A549 (cell line): ENCODE data around the gene DRD2. TPM values are rescaled to one million over a fixed set of nuclear protein-coding genes. Genes with fewer than 3 reads are reported as not detected.

Source experiments
- ATAC-seq, 2 experiments: fragments of 200-7000 bp in 1 of 2; fragments of >200 bp in 1 of 2; cut with Nextera tagmentation in 1 of 2; cut with Tn5 transposase in 1 of 2; 3 replicates each; pipeline versions ENCODE4 v1.8.0 to v1.9.1; 2018 to 2020; ENCODE audit warnings: mild to moderate bottlenecking in 1 of 2, moderate library complexity in 1 of 2
- CTCF ChIA-PET: fragments of 300-600 bp; sonication (Branson Sonifier 250); formaldehyde crosslinking; extraction: SDS; loops from one replicate; lab custom pipeline; 2021; ENCODE audit warnings: antibody characterized with exemption, inconsistent platforms; lab: Yijun Ruan, JAX
- POLR2A ChIA-PET: fragments of 350-600 bp; formaldehyde crosslinking; extraction: SDS; loops from one replicate; lab custom pipeline; 2021; ENCODE audit warnings: antibody characterized with exemption, inconsistent platforms; lab: Yijun Ruan, JAX
- DNase-seq, 2 experiments: peaks; one replicate each; pipeline versions ENCODE4 v3.0.0 to v3.0.0-alpha.2; 2011 to 2016; ENCODE audit warnings: low read depth in 1 of 2, low spot score in 1 of 2
- FAIRE-seq: peaks from 2 replicates; lab custom pipeline; 2011; peaks lifted over from hg19 to GRCh38; lab: Jason Lieb, UNC
- H3K27ac ChIP-seq, 2 experiments: fragments of >200 bp; sonication (Bioruptor Twin); formaldehyde crosslinking; 3 replicates each; pipeline ENCODE4 v1.5.1; 2016 to 2017
- H3K4me1 ChIP-seq: fragments of >200 bp; sonication (Bioruptor Twin); formaldehyde crosslinking; 3 replicates; pipeline ENCODE4 v1.6.1; 2016
- H3K4me2 ChIP-seq: fragments of >200 bp; sonication (Bioruptor Twin); formaldehyde crosslinking; 3 replicates; pipeline ENCODE4 v1.6.1; 2016
- H3K4me3 ChIP-seq: fragments of >200 bp; sonication (Bioruptor Twin); formaldehyde crosslinking; 3 replicates; pipeline ENCODE4 v1.5.1; 2016
- H3K9me3 ChIP-seq: fragments of >200 bp; sonication (Bioruptor Twin); formaldehyde crosslinking; 3 replicates; pipeline ENCODE4 v1.6.1; 2016
- CBX2 ChIP-seq: fragments of 200-600 bp; sonication (generic); IDR thresholded peaks from 2 replicates; pipeline ENCODE4 v1.6.1; 2016; ENCODE audit warnings: low read depth, mild to moderate bottlenecking, borderline replicate concordance
- E2F6 ChIP-seq: IDR thresholded peaks from 2 replicates; pipeline ENCODE4 v1.6.1; 2012; ENCODE audit warnings: low read depth, borderline replicate concordance
- EHMT2 ChIP-seq: fragments of 200-600 bp; sonication (generic); IDR thresholded peaks from 2 replicates; pipeline ENCODE4 v1.6.1; 2016; ENCODE audit warnings: antibody characterized with exemption, low read depth, mild to moderate bottlenecking, moderate library complexity
- FOSL2 ChIP-seq, 2 experiments: fragments of 450-650 bp in 1 of 2; fragments of >200 bp in 1 of 2; sonication (Bioruptor Twin) in 1 of 2; formaldehyde crosslinking; IDR thresholded peaks; 2 replicates each; pipeline versions ENCODE4 v1.5.0 to v1.6.1; 2016 to 2020; ENCODE audit warnings: mild to moderate bottlenecking in 1 of 2, moderate library complexity in 1 of 2
- GATA3 ChIP-seq: IDR thresholded peaks from 2 replicates; pipeline ENCODE4 v1.6.1; 2012; ENCODE audit warnings: borderline replicate concordance
- HDAC2 ChIP-seq: fragments of 200-600 bp; sonication (generic); IDR thresholded peaks from 2 replicates; pipeline ENCODE4 v1.6.1; 2016
- MAFK ChIP-seq: fragments of 450-650 bp; IDR thresholded peaks from 2 replicates; pipeline ENCODE4 v1.6.1; 2014; ENCODE audit not compliant: partially characterized antibody
- MAX ChIP-seq: IDR thresholded peaks from 2 replicates; pipeline ENCODE4 v1.6.1; 2012
- MAZ ChIP-seq: fragments of 150-350 bp; IDR thresholded peaks from 2 replicates; pipeline ENCODE4 v1.6.1; 2014; ENCODE audit warnings: antibody characterized with exemption, low read depth, low read length, borderline replicate concordance
- NR3C1 ChIP-seq: fragments of >200 bp; sonication (Bioruptor Twin); formaldehyde crosslinking; IDR thresholded peaks from 3 replicates; pipeline ENCODE4 v1.6.1; 2017
- PHF8 ChIP-seq: fragments of 200-600 bp; sonication (generic); IDR thresholded peaks from 2 replicates; pipeline ENCODE4 v1.6.1; 2016; ENCODE audit warnings: low read depth, mild to moderate bottlenecking, antibody characterized with exemption, moderate library complexity, borderline replicate concordance
- POLR2AphosphoS2 ChIP-seq: conservative IDR thresholded peaks from 2 replicates; pipeline ENCODE4 v1.6.1; 2012; ENCODE audit warnings: low read length, improper control_type of control experiment, inconsistent platforms
- RCOR1 ChIP-seq: fragments of 150-350 bp; IDR thresholded peaks from 2 replicates; pipeline ENCODE4 v1.6.1; 2014; ENCODE audit warnings: antibody characterized with exemption, low read length, low read depth
- RNF2 ChIP-seq: fragments of 200-600 bp; sonication (generic); IDR thresholded peaks from 2 replicates; pipeline ENCODE4 v1.6.1; 2016; ENCODE audit warnings: low read depth, mild to moderate bottlenecking, antibody characterized with exemption, moderate library complexity, borderline replicate concordance
- SMC3 ChIP-seq: fragments of >200 bp; sonication (Bioruptor Twin); formaldehyde crosslinking; IDR thresholded peaks from 3 replicates; pipeline ENCODE4 v1.6.1; 2018; ENCODE audit warnings: inconsistent platforms
- TFCP2L1 ChIP-seq: fragments of 250-450 bp; sonication (Bioruptor Pico); IDR thresholded peaks from 2 replicates; pipeline ENCODE4 v1.5.0; 2021; ENCODE audit warnings: mild to moderate bottlenecking
- USF2 ChIP-seq: fragments of 450-650 bp; IDR thresholded peaks from 2 replicates; pipeline ENCODE4 v1.6.1; 2014; ENCODE audit warnings: antibody characterized with exemption
- WGBS: methylation state at CpG from one replicate; pipeline ENCODE4 v1.1.6; 2017; ENCODE audit errors: missing lambda C conversion rate; 5-methylcytosine and 5-hydroxymethylcytosine counted together
- polyA plus RNA-seq, 4 experiments: library from polyadenylated mRNA; depleted of rRNA in 3 of 4; stranded (reverse); fragments of >200 nt; fragmentation: RNase III in 1 of 4; extraction: RNeasy Plus Mini Kit Qiagen cat#74134 plus additional on column Dnase treatment in 1 of 4; gene quantifications; 2 replicates in 3 of 4; 3 replicates in 1 of 4; pipeline ENCODE4 v1.2.3, GENCODE V29; 2011 to 2017
- TF ChIP-seq, protein P1 (sequence below): fragments of >200 bp; sonication (Bioruptor Twin); formaldehyde crosslinking; IDR thresholded peaks from 3 replicates; pipeline ENCODE4 v1.5.1; 2016
- TF ChIP-seq, protein P2 (sequence below): fragments of 200-600 bp; sonication (generic); IDR thresholded peaks from 2 replicates; pipeline ENCODE4 v1.6.1; 2016; ENCODE audit warnings: antibody characterized with exemption, mild to moderate bottlenecking, moderate library complexity
- TF ChIP-seq, protein P3 (sequence below): fragments of >200 bp; sonication (Bioruptor Twin); formaldehyde crosslinking; IDR thresholded peaks from 2 replicates; pipeline ENCODE4 v1.6.1; 2016

DRD2 gene
- polyA plus RNA-seq, 2 of the 4 experiments (the other 2 are of a cell fraction): not detected

- H3K9me3 ChIP-seq: no peaks in the 10 kb centered on the region
- H3K27ac ChIP-seq: no peak overlapping the region
- WGBS: 0% methylated on average over 14 of the region's 70 CpGs
- ChIA-PET POLR2A (no interaction called here), CTCF (no interaction called here)
- ATAC-seq (peak; percentile 86 to 91), DNase-seq (peak; percentile 28 to 41), FAIRE-seq (no peak)
- H3K4me1 ChIP-seq: peaks cover 4% of the 10 kb centered on the region; the same call in 1 of the 3 replicates
- H3K4me3 ChIP-seq: peak overlapping the region; percentile 33
- TF ChIP-seq GATA3 (no peak), HDAC2 (no peak), E2F6 (no peak), MAFK (no peak), SMC3 (no peak)
- TF ChIP-seq, protein P1, sequence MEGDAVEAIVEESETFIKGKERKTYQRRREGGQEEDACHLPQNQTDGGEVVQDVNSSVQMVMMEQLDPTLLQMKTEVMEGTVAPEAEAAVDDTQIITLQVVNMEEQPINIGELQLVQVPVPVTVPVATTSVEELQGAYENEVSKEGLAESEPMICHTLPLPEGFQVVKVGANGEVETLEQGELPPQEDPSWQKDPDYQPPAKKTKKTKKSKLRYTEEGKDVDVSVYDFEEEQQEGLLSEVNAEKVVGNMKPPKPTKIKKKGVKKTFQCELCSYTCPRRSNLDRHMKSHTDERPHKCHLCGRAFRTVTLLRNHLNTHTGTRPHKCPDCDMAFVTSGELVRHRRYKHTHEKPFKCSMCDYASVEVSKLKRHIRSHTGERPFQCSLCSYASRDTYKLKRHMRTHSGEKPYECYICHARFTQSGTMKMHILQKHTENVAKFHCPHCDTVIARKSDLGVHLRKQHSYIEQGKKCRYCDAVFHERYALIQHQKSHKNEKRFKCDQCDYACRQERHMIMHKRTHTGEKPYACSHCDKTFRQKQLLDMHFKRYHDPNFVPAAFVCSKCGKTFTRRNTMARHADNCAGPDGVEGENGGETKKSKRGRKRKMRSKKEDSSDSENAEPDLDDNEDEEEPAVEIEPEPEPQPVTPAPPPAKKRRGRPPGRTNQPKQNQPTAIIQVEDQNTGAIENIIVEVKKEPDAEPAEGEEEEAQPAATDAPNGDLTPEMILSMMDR: no peak
- TF ChIP-seq, protein P2, sequence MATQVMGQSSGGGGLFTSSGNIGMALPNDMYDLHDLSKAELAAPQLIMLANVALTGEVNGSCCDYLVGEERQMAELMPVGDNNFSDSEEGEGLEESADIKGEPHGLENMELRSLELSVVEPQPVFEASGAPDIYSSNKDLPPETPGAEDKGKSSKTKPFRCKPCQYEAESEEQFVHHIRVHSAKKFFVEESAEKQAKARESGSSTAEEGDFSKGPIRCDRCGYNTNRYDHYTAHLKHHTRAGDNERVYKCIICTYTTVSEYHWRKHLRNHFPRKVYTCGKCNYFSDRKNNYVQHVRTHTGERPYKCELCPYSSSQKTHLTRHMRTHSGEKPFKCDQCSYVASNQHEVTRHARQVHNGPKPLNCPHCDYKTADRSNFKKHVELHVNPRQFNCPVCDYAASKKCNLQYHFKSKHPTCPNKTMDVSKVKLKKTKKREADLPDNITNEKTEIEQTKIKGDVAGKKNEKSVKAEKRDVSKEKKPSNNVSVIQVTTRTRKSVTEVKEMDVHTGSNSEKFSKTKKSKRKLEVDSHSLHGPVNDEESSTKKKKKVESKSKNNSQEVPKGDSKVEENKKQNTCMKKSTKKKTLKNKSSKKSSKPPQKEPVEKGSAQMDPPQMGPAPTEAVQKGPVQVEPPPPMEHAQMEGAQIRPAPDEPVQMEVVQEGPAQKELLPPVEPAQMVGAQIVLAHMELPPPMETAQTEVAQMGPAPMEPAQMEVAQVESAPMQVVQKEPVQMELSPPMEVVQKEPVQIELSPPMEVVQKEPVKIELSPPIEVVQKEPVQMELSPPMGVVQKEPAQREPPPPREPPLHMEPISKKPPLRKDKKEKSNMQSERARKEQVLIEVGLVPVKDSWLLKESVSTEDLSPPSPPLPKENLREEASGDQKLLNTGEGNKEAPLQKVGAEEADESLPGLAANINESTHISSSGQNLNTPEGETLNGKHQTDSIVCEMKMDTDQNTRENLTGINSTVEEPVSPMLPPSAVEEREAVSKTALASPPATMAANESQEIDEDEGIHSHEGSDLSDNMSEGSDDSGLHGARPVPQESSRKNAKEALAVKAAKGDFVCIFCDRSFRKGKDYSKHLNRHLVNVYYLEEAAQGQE: peak; percentile 90
- peak overlapping the region; percentile 64 for H3K4me2 ChIP-seq
Observed at GRCh38 chr11:113474362-113475159, 637 bp downstream of the DRD2 start.

DNA sequence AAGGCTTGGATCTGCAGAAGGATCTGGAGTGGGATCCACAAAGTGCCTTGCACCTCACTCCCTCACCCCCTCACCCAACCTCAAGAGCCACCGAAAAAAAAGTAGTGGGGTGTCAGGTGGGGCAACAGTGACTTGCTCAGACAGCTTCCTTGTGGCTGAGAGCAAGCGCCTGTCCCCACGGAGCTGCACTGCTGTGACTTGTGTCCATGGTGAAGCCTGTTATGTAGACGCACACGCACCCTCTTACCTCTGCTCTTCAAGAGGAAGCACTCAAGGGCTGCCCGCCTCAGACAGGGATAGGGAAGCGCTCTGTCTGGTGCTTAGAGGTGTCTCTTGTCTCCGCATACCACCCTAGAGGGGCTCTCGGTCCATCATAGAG, 1.2 kb downstream of the DRD2 start:
- ATAC-seq (no peak; a peak in 2 of 6 replicates), FAIRE-seq (no peak), DNase-seq (peak in 1 of 2 experiments; percentile 0)
- ChIA-PET POLR2A (no interaction called here), CTCF (no interaction called here)
- H3K27ac ChIP-seq: no peak overlapping the region
- no peak for TF ChIP-seq TFCP2L1
- TF ChIP-seq RCOR1: no peak
- no peak for TF ChIP-seq MAX
- no peak for TF ChIP-seq FOSL2 (IDR thresholded peaks at IDR 0.05)
- TF ChIP-seq FOSL2 (CRISPR knock-in tag; IDR thresholded peaks at IDR 0.05): no peak
- TF ChIP-seq EHMT2: no peak
- TF ChIP-seq NR3C1: no peak
- no peak for TF ChIP-seq PHF8
- TF ChIP-seq RNF2: no peak
- no peak for TF ChIP-seq USF2
- TF ChIP-seq, protein P2: no peak
- TF ChIP-seq MAZ: no peak
- TF ChIP-seq, protein P3, sequence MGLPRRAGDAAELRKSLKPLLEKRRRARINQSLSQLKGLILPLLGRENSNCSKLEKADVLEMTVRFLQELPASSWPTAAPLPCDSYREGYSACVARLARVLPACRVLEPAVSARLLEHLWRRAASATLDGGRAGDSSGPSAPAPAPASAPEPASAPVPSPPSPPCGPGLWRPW: no peak
- no peak for TF ChIP-seq POLR2AphosphoS2
- no peak for TF ChIP-seq CBX2
- no peak overlapping the region for H3K4me3 ChIP-seq
- H3K4me2 ChIP-seq: no peak overlapping the region; the same call in 2 of the 3 replicates
- no peaks in the 10 kb centered on the region for H3K9me3 ChIP-seq
- peaks cover 4% of the 10 kb centered on the region; the same call in 1 of the 3 replicates for H3K4me1 ChIP-seq
- 15% methylated on average over 4 of the region's 9 CpGs for WGBS
